ACC112 (cell line): Measurements from ENCODE around the gene SPAG6.

Source experiments
- H2AFZ ChIP-seq: fragments of 200-600 bp; sonication (generic); one replicate; pipeline ENCODE4 v1.6.0; 2017; ENCODE audit warnings: antibody characterized with exemption, low read length; ENCODE audit not compliant: unreplicated experiment
- H3K27ac ChIP-seq: fragments of 200-600 bp; sonication (generic); 2 replicates; pipeline ENCODE4 v1.5.1; 2014; ENCODE audit warnings: low read depth, mild to moderate bottlenecking, antibody characterized with exemption, low read length, moderate library complexity
- H3K27me3 ChIP-seq: fragments of 200-600 bp; sonication (generic); 2 replicates; pipeline ENCODE4 v1.6.1; 2014; ENCODE audit warnings: mild to moderate bottlenecking, antibody characterized with exemption, low read length, moderate library complexity, mixed read lengths; ENCODE audit not compliant: insufficient read depth
- H3K36me3 ChIP-seq: fragments of 200-600 bp; sonication (generic); 2 replicates; pipeline ENCODE4 v1.6.1; 2016; ENCODE audit warnings: mild to moderate bottlenecking, antibody characterized with exemption, low read length, moderate library complexity, mixed read lengths; ENCODE audit not compliant: insufficient read depth
- H3K4me1 ChIP-seq: fragments of 200-600 bp; sonication (generic); one replicate; pipeline ENCODE4 v1.6.1; 2016; ENCODE audit warnings: low read length, mixed read lengths; ENCODE audit not compliant: insufficient read depth, unreplicated experiment, control insufficient read depth
- H3K4me3 ChIP-seq: fragments of 200-600 bp; sonication (generic); 2 replicates; pipeline ENCODE4 v1.5.1; 2014; ENCODE audit warnings: mild to moderate bottlenecking, low read depth, low read length
- H3K79me2 ChIP-seq: fragments of 200-600 bp; sonication (generic); one replicate; pipeline ENCODE4 v1.6.0; 2016; ENCODE audit warnings: low read length; ENCODE audit not compliant: control insufficient read depth, unreplicated experiment, insufficient read depth

Gene SPAG6

DNA sequence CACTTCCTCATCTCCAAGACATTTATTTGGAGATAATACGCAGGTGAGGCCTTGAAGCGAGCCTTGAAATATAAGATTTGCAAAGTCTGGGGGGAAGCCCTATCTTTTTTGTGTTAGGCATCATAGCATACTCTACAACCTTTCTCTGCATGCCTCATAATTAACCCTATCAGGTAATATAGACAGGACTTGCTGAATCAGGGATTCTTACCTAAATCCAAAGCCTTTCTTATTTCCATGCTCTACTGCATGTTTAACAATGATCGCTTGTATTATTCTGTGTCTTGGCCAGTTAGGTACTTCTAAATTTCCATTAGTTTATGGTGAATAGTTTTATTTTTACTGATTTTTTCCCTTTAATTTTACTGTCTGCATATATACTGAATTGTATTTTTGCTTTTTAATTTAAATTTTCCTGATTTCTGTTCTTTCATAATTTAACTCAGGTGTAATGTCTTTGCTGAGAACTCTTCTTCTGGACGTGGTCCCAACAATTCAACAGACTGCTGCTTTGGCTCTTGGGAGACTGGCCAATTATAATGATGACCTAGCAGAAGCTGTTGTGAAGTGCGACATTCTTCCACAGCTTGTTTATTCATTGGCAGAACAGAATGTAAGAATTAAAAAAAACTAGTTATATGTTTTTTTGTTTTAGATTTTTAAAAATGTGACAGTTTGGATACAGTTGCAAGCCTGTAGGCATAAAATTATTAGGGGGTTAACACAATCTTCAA, 19.3 kb downstream of the SPAG6 start:
- H3K4me1 ChIP-seq = no peaks in the 10 kb centered on the region
- H3K4me3 ChIP-seq = no peak overlapping the region
- no peaks in the 10 kb centered on the region for H3K27me3 ChIP-seq
- H2AFZ ChIP-seq = no peak overlapping the region
- H3K79me2 ChIP-seq = no peaks in the 10 kb centered on the region
- H3K27ac ChIP-seq = no peak overlapping the region
- no peaks in the 10 kb centered on the region for H3K36me3 ChIP-seq

DNA sequence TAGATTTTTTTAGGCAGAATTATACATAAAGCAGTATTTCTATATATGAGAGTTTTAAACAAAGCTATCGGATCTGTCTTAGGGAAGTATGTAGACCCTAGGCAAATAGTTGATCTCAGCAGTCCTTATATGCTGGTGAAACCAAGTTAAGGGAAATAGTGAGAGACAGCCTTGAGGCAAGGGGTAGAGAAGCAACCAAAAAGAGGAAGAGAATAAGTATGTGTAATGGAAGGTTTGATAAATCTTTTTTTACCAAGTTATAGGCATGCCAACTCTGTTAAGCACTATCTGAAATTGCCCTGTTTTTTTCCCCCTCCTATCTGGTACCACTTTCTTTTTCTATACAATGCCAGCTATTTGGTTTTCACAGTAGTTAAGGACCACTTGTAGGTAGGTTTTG, 19.9 kb downstream of the SPAG6 start:
- H3K27ac ChIP-seq = no peak overlapping the region
- no peaks in the 10 kb centered on the region for H3K27me3 ChIP-seq
- no peaks in the 10 kb centered on the region for H3K4me1 ChIP-seq
- no peaks in the 10 kb centered on the region for H3K36me3 ChIP-seq
- no peak overlapping the region for H2AFZ ChIP-seq
- no peak overlapping the region for H3K4me3 ChIP-seq
- H3K79me2 ChIP-seq = no peaks in the 10 kb centered on the region

DNA sequence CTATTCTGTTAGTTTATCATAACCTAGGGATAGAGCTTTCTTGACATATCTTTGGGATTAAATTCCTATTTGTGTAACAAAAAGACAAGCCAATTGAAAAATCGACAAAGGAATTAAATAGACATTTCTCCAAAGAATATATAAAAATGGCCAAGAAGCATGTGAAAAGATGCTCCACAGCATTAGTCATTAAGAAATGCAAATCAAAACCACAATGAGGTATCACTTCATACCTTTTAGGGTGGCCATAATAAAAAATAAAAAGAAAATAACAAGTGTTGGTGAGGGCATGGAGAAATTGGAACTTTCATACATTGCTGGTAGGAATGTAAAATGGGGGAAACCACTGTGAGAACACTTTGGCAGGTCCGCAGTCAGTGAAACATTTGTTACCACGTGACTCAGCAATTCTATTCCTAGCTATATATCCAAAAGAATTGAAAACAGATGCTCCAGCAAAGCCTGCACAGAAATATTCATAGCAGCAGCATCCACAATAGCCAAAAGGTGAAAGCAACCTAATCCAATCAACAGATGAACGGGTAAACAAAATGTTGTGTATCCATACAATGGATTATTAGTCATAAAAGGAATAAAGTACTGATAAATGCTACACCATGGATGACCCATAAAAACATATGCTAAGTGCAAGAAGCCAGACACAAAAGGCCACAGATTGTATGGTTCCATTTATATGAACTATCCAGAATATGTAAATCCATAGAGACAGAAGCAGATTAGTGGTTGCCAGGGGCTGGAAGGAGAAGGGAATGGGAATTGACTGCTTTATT, 20.5 kb downstream of the SPAG6 start:
- Histone ChIP-seq H2AFZ (no peak overlapping the region), H3K4me3 (no peak overlapping the region), H3K27ac (no peak overlapping the region), H3K27me3 (no peaks in the 10 kb centered on the region), H3K79me2 (no peaks in the 10 kb centered on the region), H3K4me1 (no peaks in the 10 kb centered on the region), H3K36me3 (no peaks in the 10 kb centered on the region)

DNA sequence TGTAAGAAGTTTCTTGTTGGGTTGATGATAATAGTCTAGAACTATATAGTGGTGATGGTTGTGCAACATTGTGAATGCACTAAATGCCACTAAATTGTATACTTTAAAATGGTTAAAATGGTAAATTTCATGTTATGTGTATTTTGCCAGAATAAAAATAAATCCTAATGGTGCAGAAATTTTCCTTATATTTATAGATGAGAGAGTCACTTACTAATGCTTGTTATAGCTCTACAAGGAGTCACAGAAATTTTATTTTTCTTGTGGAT, 21.1 kb downstream of the SPAG6 start:
- Histone ChIP-seq H3K79me2 (no peaks in the 10 kb centered on the region), H3K27ac (no peak overlapping the region), H2AFZ (no peak overlapping the region), H3K27me3 (no peaks in the 10 kb centered on the region), H3K4me1 (no peaks in the 10 kb centered on the region), H3K4me3 (no peak overlapping the region), H3K36me3 (no peaks in the 10 kb centered on the region)

DNA sequence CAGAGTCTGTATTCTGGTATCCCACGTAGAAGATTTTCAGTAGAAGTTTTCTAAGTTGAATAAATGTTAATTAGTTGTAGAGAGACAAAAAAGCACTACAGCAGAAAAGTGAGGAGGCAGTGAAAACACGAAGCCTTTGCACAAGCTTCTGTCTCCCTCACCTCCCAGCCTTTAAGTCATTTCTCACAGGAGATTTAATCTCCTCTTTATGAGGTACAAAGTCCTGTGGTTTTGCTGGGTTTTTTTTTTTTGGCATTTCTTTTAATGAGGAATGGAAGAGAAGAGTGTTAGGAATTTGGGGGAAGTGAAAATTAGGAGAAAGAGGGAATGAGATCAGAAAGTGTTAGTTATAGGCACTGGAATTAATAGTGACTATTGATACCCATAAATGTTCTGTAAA, 21.5 kb downstream of the SPAG6 start:
- H3K4me3 ChIP-seq = no peak overlapping the region
- H3K27me3 ChIP-seq = no peaks in the 10 kb centered on the region
- H2AFZ ChIP-seq = no peak overlapping the region
- H3K36me3 ChIP-seq = no peaks in the 10 kb centered on the region
- no peak overlapping the region for H3K27ac ChIP-seq
- no peaks in the 10 kb centered on the region for H3K79me2 ChIP-seq
- H3K4me1 ChIP-seq = no peaks in the 10 kb centered on the region

DNA sequence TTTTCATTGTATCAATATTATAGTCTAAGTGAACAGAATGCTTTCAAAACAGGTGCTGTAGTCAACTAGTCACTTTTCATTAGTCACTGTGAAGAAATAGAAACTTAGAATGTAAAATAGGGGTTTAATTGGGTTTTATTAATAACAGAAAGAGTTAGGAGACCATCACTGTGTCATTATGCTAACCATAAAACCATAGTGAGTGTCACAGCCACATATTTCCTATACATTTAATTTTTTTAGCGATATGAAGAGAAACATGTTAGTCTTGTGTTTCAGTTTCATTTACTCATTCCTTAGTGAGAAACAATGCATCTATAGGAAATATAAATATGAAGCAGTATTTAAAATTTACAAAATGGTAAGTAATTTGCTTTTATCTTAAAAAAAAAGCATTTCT, 22.2 kb downstream of the SPAG6 start:
- no peak overlapping the region for H2AFZ ChIP-seq
- H3K36me3 ChIP-seq = no peaks in the 10 kb centered on the region
- no peak overlapping the region for H3K4me3 ChIP-seq
- H3K79me2 ChIP-seq = no peaks in the 10 kb centered on the region
- no peak overlapping the region for H3K27ac ChIP-seq
- H3K4me1 ChIP-seq = no peaks in the 10 kb centered on the region
- 0 out of 2 replicates have a peak, but pooled peaks cover 1% of the 10 kb centered on the region for H3K27me3 ChIP-seq

DNA sequence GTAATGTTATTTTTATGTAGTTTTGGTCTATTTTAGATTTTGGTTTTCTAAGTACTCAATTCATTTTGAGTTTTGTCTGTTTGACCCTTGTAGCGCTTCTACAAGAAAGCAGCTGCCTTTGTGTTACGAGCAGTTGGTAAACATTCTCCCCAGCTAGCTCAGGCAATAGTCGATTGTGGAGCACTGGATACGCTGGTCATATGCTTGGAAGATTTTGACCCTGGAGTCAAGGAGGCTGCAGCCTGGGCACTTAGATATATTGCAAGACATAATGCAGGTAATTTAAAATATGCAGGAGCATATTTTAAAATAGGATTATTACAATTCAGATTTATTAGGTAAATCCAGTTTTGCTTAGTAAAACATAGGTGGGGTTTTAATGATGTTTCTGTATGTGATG, 23.1 kb downstream of the SPAG6 start:
- H3K36me3 ChIP-seq = no peaks in the 10 kb centered on the region
- no peak overlapping the region for H3K27ac ChIP-seq
- no peak overlapping the region for H3K4me3 ChIP-seq
- H3K27me3 ChIP-seq = 0 out of 2 replicates have a peak, but pooled peaks cover 3% of the 10 kb centered on the region
- H2AFZ ChIP-seq = no peak overlapping the region
- H3K79me2 ChIP-seq = no peaks in the 10 kb centered on the region
- no peaks in the 10 kb centered on the region for H3K4me1 ChIP-seq

DNA sequence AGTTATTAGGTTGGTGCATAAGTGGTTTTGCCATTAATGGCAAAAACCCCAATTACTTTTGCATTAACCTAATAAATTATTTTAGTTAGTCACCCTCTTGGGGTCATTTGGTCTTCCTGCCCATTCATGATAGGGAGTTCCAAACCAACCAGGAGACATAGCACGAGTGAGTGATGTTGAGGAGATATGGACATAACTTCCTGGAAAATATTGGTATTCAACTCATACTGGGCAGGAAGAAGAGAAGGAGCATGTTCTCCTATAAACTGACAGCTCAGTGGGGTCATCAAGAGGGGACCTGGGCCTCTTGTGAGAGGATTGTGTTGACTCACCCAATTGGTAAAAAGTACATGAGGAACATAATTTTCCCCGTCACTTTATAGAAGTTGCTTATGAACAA, 23.7 kb downstream of the SPAG6 start:
- Histone ChIP-seq H2AFZ (no peak overlapping the region), H3K27me3 (0 out of 2 replicates have a peak, but pooled peaks cover 3% of the 10 kb centered on the region), H3K79me2 (no peaks in the 10 kb centered on the region), H3K36me3 (no peaks in the 10 kb centered on the region), H3K27ac (no peak overlapping the region), H3K4me3 (no peak overlapping the region), H3K4me1 (no peaks in the 10 kb centered on the region)

DNA sequence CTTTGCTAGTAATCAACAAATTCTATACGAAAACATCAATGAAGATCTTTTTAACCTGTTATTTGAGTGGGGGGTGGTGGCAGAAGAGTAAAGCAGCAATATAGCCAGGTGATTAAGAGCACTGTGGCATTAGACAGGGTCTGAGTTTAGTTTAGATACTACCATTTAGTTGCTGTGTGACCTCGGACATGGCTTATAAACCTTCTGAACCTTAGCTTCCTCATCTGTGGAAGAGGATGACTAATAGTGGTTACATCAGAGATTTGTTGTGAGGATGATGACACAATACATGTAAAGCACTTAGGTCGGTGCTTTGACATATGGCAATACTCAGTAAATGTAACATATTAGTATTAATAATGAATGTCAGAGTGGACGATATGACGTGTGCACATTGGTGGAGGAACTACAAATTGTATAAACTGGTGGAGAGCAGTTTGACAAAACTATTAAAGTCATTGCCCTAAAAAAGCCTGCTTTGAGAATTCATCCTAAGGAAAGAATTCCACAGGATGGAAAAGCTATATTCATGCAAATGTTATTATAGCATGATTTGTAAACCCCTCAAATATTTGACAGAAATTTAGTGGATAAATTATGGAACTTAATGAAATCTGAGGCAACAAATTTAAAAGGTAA, 24.3 kb downstream of the SPAG6 start:
- Histone ChIP-seq H3K4me1 (no peaks in the 10 kb centered on the region), H3K4me3 (no peak overlapping the region), H3K27me3 (0 out of 2 replicates have a peak, but pooled peaks cover 3% of the 10 kb centered on the region), H3K27ac (no peak overlapping the region), H3K79me2 (no peaks in the 10 kb centered on the region), H3K36me3 (no peaks in the 10 kb centered on the region), H2AFZ (no peak overlapping the region)

DNA sequence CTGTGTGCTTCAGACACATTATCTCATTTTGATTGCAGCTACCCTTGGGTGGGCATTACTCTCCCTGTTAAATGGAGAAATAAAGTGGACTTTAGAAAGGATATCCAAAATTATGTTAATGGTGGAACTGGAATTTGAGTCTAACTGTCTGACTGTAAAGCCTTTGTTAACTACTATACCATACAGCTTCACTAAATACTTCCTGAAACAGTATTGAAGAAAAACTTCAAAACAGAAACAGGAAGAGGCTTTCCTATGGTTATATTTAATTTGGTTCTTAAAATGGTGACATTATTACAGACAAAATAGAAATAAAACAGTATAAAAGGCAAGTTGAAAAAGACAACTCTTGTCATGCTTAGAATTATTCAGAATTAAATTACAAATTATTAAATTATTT, 25.0 kb downstream of the SPAG6 start:
- Histone ChIP-seq H3K4me1 (no peaks in the 10 kb centered on the region), H3K79me2 (no peaks in the 10 kb centered on the region), H3K27ac (no peak overlapping the region), H3K27me3 (0 out of 2 replicates have a peak, but pooled peaks cover 3% of the 10 kb centered on the region), H2AFZ (no peak overlapping the region), H3K36me3 (no peaks in the 10 kb centered on the region), H3K4me3 (no peak overlapping the region)

DNA sequence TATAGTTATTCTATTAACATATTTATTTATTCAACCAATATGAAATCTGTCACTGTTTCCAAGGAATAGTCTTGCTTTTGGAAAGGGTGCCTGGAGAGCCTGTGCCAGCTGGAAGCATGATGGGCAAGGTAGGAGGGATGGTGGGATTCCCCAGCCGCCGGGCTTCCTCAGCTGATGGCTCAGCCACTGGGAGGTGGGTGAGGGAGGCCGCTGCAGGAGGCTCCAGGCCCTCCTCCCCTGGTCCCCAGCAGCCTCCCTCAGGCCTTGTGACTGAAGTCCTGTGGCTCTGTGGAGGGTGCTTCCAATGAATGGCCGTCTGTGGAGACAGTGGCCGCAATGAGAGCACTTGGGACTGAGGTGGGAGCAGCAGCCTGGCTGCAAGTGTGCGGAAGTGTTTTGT, 27.0 kb downstream of the SPAG6 start:
- Histone ChIP-seq H3K4me1 (no peaks in the 10 kb centered on the region), H3K4me3 (no peak overlapping the region), H3K79me2 (no peaks in the 10 kb centered on the region)

More for the DNA sequence above, 27.0 kb downstream of the SPAG6 start:
- H3K27me3 ChIP-seq = 0 out of 2 replicates have a peak, but pooled peaks cover 3% of the 10 kb centered on the region
- H3K27ac ChIP-seq = no peak overlapping the region
- H3K36me3 ChIP-seq = no peaks in the 10 kb centered on the region
- no peak overlapping the region for H2AFZ ChIP-seq
